Measurements from ENCODE around the gene TGFA. TPM values are rescaled to one million over a fixed set of nuclear protein-coding genes. Genes with fewer than 3 reads are reported as not detected.

TGFA gene
- total RNA-seq, result 1 to 10 TPM in 2 of 4 donors, under 1 TPM in 2; 0.46 to 2.0 (median 1.3) TPM

DNA sequence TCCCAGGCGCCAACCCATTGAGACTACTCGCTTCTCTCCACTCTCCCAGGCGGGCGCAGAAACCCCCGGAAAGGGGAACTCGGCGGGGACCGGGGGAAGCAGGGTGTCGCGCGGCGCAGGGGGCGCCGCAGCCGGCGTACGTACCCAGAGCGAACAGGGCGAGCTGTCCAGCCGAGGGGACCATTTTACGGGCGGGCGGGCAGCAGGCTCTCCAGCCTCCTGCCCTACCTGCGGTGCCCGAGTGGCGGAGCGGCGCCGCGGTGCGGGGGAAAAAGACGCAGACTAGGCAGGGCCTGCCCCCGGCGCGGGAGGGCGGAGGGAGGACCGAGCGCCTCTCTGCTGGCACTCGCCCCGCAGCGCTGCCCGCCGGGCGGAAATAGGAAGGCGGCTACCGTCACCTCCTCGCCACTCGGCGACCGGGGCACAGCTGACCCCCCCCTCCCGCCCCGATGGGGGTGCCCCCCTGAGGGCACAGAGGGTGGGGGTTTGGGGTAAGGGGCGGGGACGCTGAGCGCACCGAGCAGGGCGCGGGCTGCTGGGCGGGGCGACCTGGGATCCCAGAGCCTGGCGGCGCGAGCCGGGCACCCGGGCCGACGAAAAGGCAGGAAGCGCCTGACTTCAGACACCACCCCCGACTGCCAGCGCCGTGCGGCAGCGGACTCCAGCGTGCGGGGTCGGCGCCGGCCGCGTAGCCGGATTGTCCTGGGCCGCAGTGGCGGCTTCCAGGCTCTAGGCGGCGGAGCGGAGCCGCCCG is at the start of gene TGFA:
TSS of gene TGFA (minus strand) at position 243 of the 754 bp plus-strand sequence. CDS start at position 184, 59 bp downstream.
- DNase-seq (ENCODE audit: extremely low spot score), result peak; percentile 92
- TF ChIP-seq EP300 (IDR thresholded peaks at IDR 0.05), result no peak
- no peak for TF ChIP-seq POLR2A (IDR thresholded peaks at IDR 0.05; ENCODE audit: low read depth)
- TF ChIP-seq POLR2AphosphoS5 (IDR thresholded peaks at IDR 0.05), result peak in 1 of 2 donors; percentile 11
- TF ChIP-seq CTCF (IDR thresholded peaks at IDR 0.05), result peak; percentile 58 to 82 (median 64)
- H3K4me3 ChIP-seq, result peak within 1 kb of the TSS; percentile 65 to 76 (median 70)
- no peaks in the 10 kb centered on the region for H3K36me3 ChIP-seq
- H3K4me1 ChIP-seq, result peaks cover 5 to 29% (median 24%) of the 10 kb centered on the region in 4 donors
- peaks cover 0 to 64% (median 16%) of the 10 kb centered on the region in 4 donors for H3K27me3 ChIP-seq
- 0% methylated on average over 5 of the region's 88 CpGs for WGBS
- H3K27ac ChIP-seq (replicated peaks in 1 of 4), result peak within 1 kb of the TSS in 3 of 4 donors; percentile 31 to 38 (median 35)
- intact Hi-C loops (cut with DNase I), result no loop called here
- no peaks in the 10 kb centered on the region for H3K9me3 ChIP-seq

- Histone ChIP-seq H3K27ac (replicated peaks in 1 of 4) (no peak overlapping the region), H3K4me1 (no peaks in the 10 kb centered on the region), H3K9me3 (peaks cover 0 to 9% (median 2%) of the 10 kb centered on the region in 4 donors), H3K27me3 (peaks cover 0 to 14% (median 0%) of the 10 kb centered on the region in 4 donors), H3K36me3 (no peaks in the 10 kb centered on the region), H3K4me3 (no peak overlapping the region)
- intact Hi-C loops (cut with DNase I), result no loop called here
- TF ChIP-seq CTCF (IDR thresholded peaks at IDR 0.05) (no peak), POLR2AphosphoS5 (IDR thresholded peaks at IDR 0.05) (no peak), EP300 (IDR thresholded peaks at IDR 0.05) (no peak), POLR2A (IDR thresholded peaks at IDR 0.05; ENCODE audit: low read depth) (no peak)
- DNase-seq (ENCODE audit: extremely low spot score), result no peak
These were observed 49.4 kb upstream of the TGFA start for GRCh38 chr2:70603066-70603465.

GRCh38 chr2:70598197-70598596 is 44.6 kb upstream of the TGFA start:
- Histone ChIP-seq H3K4me1 (no peaks in the 10 kb centered on the region), H3K27ac (replicated peaks in 1 of 4) (no peak overlapping the region), H3K4me3 (no peak overlapping the region), H3K36me3 (no peaks in the 10 kb centered on the region), H3K9me3 (peaks cover 0 to 14% (median 3%) of the 10 kb centered on the region in 4 donors), H3K27me3 (no peaks in the 10 kb centered on the region)
- intact Hi-C loops (cut with DNase I), result no loop called here
- no peak for DNase-seq (ENCODE audit: extremely low spot score)
- WGBS, result 48% methylated on average over 1 of the region's 1 CpG
- no peak for TF ChIP-seq POLR2A (IDR thresholded peaks at IDR 0.05; ENCODE audit: low read depth)
- TF ChIP-seq POLR2AphosphoS5 (IDR thresholded peaks at IDR 0.05), result no peak
- TF ChIP-seq EP300 (IDR thresholded peaks at IDR 0.05), result no peak
- TF ChIP-seq CTCF (IDR thresholded peaks at IDR 0.05), result no peak

DNA sequence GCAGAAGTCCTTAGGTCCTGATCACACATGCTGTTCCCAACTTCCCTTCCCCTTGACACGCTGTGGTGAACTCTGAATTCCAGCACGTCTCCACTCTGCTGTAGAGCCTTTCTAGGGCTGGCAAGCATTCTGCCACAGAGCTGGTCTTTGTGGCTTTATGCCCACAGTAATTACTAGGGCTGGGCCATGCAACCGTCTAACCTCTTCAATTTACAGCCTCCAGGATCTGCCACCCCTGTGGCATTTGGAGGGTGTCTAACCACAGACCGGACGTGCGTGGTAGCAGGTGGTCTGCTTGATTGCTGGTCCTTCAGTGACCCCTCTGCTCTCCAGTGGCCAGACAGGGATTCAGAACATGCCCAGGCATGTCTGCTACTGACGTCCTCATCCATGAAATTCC is 43.1 kb upstream of the TGFA start:
- no peak overlapping the region for H3K4me3 ChIP-seq
- no peaks in the 10 kb centered on the region for H3K4me1 ChIP-seq
- no peak overlapping the region for H3K27ac ChIP-seq (replicated peaks in 1 of 4)
- peaks cover 0 to 14% (median 3%) of the 10 kb centered on the region in 4 donors for H3K9me3 ChIP-seq
- H3K27me3 ChIP-seq, result no peaks in the 10 kb centered on the region
- H3K36me3 ChIP-seq, result no peaks in the 10 kb centered on the region
- intact Hi-C loops (cut with DNase I), result no loop called here
- no peak for DNase-seq (ENCODE audit: extremely low spot score)
- TF ChIP-seq POLR2AphosphoS5 (IDR thresholded peaks at IDR 0.05), result no peak
- no peak for TF ChIP-seq CTCF (IDR thresholded peaks at IDR 0.05)
- TF ChIP-seq EP300 (IDR thresholded peaks at IDR 0.05), result no peak
- TF ChIP-seq POLR2A (IDR thresholded peaks at IDR 0.05; ENCODE audit: low read depth), result no peak
- 82% methylated on average over 7 of the region's 7 CpGs for WGBS

Measured in esophagus muscularis mucosa (tissue), 4 donors.